GM20431 (cell line): ENCODE results near the gene DDX54.
"Not testable (repeated sequence)": the region's sequence is repeated elsewhere in the genome, so short reads cannot be mapped to it uniquely, and the experiment has no call there.

Experiments
- in situ Hi-C: fragments of 300-500 bp; cut with MseI, MboI; formaldehyde crosslinking; loops from one replicate; pipeline ENCODE4 v1.15.0; 2020; ENCODE audit warnings: low sequenced_read_pairs; ENCODE audit not compliant: unreplicated experiment

DDX54 gene

GRCh38 chr12:113145720-113146551, 39.3 kb downstream of the DDX54 start:
- in situ Hi-C loops, result no loop called here

DNA sequence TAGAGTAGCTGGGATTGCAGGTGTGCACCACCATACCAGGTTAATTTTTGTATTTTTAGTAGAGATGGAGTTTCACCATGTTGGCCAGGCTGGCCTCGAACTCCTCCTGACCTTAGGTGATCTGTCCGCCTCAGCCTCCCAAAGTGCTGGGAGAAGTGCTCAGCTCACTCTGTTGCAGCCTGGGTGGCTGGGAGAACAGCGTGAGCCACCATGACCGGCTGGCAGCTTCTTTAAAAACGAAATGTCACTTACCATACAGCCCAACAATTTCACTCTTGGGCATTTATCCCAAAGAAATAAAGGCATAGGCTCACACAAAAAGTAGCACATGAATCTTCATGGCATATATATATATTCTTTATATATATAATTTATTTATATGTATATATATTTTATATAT, 40.5 kb downstream of the DDX54 start:
- in situ Hi-C loops, result no loop called here

GRCh38 chr12:113143959-113144358, 41.3 kb downstream of the DDX54 start:
- in situ Hi-C loops, result no loop called here

GRCh38 chr12:113142886-113143332, 42.4 kb downstream of the DDX54 start:
- in situ Hi-C loops, result no loop called here

DNA sequence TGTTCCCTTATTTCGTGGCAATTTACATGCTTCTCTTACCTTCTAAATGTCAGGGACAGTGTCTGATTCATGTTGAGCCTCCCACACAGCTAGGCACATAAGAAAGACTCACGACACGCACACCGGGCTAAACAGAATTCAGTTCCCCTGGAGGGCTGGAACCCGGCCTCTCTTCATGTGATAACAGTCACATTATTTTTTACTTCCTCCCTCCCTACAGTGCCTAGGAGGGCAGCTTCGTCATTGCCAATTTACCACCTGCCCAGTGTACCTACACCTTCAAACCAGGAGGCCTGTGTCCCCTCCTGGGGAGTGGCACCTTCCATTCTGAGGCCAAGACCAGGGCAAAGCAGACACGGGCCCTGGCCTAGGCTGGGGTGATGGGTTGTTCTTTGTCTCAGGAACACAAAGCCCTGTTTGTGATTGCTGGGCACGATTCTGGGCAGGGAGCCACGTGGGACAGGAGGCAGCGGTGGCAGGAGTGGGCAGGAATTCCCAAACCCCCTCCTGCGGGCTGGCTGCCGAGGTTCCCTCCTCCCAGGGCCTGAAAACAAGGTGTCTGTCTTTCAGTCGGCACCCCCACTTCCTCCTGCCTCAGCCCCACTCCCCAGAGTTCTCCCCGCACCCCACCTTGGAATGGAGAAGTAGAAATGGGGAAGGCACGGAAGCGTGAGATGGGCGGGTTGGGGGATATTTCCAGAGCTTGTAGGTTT, 42.9 kb downstream of the DDX54 start:
- in situ Hi-C loops, result no loop called here

- in situ Hi-C loops, result not testable (repeated sequence)
These were observed 43.6 kb downstream of the DDX54 start for GRCh38 chr12:113141716-113142115.

DNA sequence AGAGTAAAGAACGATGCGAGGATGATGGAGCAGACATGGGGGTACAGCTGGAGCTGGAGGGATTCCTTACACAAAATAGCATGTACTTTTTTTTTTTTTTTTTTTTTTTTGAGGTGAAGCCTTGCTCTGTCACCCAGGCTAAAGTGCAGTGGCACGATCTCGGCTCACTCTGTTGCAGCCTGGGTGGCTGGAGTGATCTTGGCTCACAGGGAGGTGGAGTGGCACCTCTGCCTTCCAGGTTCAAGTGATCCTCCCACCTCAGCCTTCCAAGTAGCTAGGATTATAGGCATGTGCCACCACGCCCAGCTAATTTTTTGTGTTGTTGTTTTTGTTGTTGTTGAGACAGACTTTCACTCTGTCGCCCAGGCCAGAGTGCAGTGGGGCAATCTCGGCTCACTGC, 44.6 kb downstream of the DDX54 start:
- in situ Hi-C loops, result no loop called here

GRCh38 chr12:113138826-113139225, 46.5 kb downstream of the DDX54 start:
- in situ Hi-C loops, result no loop called here

DNA sequence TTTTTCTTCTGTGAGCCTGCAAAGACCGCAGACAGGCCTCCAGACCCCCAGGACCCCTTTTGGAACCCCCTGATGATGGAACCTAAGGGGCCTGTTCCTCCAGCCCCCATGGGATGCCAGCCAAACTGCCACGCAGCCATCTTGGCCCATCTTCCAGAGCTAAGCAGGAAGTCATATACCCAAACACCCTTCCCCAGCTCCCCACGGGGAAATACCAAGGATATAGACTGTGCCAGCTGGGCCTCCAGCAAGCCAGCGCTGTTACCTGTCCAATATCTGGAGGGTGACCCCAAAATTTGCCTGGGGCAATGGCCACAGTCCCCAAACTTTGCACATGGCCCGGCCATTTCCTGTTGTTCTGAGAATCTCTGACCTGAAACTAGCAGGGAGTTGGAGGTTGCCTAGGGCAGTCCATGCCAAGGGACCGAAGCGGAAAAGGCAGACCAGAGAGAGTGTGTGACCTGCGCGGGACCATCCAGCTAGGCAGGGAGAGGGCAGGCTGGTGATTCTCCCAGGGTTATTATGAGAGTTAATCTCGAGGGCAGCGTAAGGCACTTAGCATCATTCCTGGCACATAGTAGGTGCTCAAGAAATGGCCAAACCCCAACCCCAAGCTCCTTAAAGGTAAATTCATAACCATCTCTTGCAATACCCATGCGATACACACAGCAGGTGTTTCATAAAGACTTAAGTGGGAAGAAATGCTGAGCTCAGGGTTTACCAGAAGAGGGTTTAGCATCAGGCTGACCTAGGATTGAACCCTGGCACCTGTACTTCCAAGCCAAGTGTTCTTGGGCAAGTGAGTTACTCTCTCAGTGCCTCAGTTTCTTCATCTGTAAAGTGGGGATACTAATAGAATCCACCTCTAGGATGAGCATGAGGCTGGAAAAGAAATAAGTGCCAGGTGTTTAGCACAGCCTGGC, 47.2 kb downstream of the DDX54 start:
- in situ Hi-C loops, result no loop called here

- in situ Hi-C loops, result no loop called here
These were observed 48.2 kb downstream of the DDX54 start for GRCh38 chr12:113136990-113137511.

GRCh38 chr12:113136128-113136989, 48.9 kb downstream of the DDX54 start:
- in situ Hi-C loops, result no loop called here

DNA sequence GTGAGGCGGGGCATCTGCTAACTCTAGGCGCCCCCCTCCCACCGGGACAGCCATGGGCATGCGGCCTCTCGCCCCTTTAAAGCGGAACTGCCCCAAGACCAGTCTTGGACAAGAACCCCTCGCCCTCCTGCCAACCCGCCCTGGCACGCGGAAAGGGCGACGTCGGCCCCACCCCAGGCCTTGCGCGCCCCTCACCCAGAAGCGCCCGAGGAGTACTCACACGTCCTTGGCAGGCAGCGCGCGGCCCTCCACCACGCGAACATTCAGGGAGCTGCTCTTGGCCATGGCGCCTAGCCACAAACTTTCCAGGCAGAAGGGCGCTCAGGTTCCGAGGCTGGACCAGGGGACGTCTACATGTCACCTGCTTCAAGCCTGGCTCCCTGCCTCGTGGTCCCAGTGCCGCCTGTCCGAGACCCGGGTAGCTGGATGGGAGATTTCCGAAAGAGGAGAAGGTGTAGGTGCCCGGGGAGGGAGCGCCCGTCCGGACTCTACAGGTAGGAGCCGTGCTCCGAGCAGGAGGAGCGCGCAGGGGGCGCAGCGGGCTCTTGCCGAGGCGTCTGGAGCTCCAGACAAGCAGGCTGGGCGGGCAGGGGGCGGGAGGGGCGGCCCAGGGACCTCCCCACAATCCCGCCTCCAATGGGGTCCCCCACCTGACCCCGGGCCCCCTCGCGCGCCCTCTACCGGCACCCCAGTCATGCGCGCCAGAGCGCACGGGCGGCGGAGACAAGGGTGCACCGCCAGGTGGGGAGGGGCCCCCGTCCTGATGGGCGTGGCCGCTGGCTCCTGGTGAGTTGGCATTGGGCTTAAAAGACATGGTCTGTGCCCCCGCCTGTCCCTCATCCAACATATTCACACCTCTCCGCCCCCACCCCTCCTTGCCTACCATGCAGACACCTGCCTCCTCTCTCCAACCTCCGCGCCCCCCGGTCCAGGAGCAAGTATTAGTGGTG, 49.8 kb downstream of the DDX54 start, which contains the start of gene RASAL1:
Gene RASAL1 (minus strand): TSS at position 584 of the 950 bp plus-strand sequence. CDS start 299 bp downstream, at position 285.
- in situ Hi-C loops, result no loop called here

DNA sequence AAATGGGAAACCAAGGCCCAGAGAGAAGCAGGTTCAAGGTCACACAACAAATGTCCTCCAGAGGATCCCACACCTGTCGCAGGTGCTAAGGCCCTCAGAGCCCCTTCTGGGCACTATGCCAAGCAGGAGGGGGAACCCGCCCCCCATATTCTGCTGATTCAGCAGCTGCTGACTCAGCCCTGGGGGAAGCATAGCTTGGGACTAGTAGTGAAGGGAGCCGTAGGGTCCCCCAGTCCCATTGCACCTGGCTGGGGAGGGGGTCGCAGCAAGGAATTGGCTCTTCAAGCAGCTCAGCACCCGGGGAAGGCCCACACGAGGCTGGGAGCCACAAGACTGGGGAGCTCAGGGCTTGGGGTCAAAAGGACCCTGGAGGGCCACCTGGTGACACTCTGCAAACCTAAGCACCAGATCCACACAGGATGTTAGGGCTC, 50.7 kb downstream of the DDX54 start:
- in situ Hi-C loops, result no loop called here

DNA sequence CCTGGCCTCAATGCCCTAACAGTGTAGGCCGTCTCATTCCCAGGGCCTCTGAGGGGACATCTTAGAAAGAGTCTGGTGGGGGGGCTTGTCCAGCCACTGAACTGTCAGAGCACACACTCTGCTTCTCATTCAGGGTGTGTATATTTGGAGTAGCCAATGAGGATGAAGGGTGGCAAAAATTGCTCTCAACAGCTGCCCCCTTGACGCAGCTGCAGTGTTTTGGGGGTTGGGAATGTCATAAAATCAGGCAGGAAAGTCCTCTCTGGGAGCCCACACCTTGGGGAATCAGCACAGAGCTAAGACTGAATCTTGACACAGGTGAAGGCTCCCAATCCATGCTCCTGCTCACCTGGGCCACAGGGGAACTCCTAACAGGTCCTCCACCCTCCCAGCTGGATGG, 51.2 kb downstream of the DDX54 start:
- in situ Hi-C loops, result no loop called here

DNA sequence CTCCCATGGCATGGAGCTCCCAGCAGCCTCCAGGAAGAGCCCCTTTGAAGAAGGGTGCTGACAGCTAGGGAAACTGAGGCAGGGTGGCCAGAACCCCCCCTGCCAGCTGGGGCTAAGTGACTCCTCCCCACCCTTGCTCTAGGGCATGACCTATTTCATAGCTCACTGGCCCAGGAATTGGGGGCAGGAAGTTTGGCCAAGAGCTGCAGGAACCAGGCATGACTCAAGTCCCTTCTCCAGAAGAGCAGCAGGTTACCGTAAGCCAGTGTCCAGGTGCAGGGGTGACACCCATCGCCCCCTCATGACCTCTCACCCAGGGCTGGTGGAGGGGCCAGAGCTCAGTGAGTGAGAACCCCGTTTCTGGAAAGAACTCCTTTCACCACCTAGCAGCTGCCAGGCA, 51.6 kb downstream of the DDX54 start:
- in situ Hi-C loops, result no loop called here

GRCh38 chr12:113133036-113133435, 52.2 kb downstream of the DDX54 start:
- in situ Hi-C loops, result no loop called here

DNA sequence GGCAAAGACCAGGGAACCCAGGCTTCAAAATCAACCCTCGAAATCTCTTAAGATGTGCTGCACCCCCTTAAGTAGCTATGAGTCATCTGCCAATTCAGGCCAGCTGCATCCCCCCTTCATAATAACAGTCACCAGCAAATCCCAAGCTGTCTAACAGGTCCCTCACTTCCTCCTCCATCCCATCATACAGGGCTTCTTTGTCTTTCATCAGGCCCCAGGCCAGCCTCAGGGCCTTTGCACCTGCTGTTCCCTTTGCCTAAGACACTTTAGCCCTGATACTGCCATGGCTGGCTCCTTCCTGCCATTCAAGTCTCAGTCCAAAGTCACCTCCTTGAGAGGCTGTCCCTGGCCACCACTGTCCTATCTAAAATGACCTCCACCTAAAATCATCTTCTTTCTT, 53.7 kb downstream of the DDX54 start:
- in situ Hi-C loops, result no loop called here
